Stimulated activated CD4-positive, alpha-beta T cell treated with anti-CD3 and anti-CD28 coated beads, TNF-alpha, amount 100 ng/mL, for 48 hours (primary cell): ENCODE results near the gene LSM12.
"Not testable (repeated sequence)": the region's sequence is repeated elsewhere in the genome, so short reads cannot be mapped to it uniquely, and the experiment has no call there.

ENCODE experiments used
- DNase-seq, 3 donors: peaks; one replicate each; pipeline ENCODE4 v3.0.0-alpha.2; 2020; ENCODE audit warnings: low read depth in 3 of 3

LSM12 gene

GRCh38 chr17:44066204-44066930 lies at the start of gene LSM12:
LSM12 (minus strand) TSS chr17:44066671; CDS start chr17:44066587, 84 bp downstream.
- peak; percentile 83 to 86 (median 85) for DNase-seq

GRCh38 chr17:44115585-44116415 lies 49.3 kb upstream of the LSM12 start:
- DNase-seq, result no peak

DNA sequence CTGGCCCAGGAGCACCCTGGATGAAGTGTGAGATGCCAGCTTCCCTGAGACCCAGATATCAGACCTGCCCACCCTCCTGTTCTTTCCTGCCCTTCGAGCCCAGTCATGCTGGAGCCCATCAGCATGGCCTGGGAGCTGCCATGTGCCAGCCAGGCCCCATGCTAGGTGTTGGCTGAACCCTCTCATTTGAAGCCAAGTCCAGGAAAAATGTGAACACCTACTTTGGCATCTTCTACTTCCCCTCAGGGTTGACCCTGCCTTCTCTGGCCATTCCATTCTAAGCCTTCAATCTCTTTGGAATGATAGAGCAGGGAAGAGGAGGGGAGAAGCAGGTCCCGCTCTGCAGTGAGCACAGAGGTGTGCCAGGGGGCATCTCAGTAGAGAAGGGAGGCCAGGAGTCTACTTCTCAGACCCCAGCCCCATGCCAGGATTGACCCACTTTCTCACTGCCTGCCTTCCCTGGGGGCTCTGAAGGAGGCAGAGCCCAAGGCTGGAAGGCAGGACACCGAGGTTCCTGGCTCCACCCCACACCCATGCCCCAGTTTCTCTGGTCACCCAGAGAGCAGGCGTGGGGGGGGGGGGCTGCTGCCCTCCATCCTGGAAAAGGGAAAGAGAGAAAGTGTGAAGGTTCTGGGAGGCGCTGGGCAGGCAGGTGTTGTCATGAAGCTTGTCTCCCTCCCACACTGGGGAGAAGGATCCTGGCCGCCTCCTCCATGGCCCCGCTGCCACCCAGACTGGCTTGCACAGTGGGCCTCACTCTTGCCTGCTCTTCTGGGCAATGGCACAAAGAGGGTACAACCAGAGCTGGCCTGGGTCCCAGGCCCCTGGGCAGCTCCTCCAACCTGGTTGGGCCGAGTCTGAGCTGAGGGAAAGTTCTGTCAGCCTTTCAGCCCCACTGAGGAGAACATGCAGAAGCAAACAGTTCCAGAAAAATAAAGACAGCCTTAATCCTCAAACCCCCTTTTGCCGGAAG lies 47.7 kb upstream of the LSM12 start:
- no peak for DNase-seq

- DNase-seq, result no peak
These were observed 46.9 kb upstream of the LSM12 start for GRCh38 chr17:44113382-44113781.

- DNase-seq, result no peak
These were observed 46.1 kb upstream of the LSM12 start for GRCh38 chr17:44112284-44113280.

DNA sequence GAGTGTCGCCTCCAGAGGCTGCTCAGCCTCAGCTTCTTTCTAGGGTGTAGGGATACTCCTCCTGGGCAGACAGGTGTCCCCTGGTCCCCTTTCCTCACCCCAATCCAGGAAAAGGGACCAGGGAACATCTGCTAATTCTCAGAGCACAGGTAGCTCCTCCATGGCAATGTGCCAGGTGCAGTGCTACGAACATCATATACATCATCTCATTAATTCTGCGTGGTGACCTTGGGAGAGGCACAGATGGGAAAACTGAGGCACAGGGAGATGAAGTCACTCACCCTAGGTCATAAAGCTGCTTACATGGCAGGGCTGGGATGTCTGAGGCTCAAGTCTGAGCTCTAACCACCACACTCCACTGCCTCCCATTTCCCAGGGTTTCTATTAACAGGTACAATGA lies 45.3 kb upstream of the LSM12 start:
- no peak for DNase-seq

- DNase-seq, result peak; percentile 17 to 43 (median 32)
These were observed 44.6 kb upstream of the LSM12 start for GRCh38 chr17:44110823-44111633.

DNA sequence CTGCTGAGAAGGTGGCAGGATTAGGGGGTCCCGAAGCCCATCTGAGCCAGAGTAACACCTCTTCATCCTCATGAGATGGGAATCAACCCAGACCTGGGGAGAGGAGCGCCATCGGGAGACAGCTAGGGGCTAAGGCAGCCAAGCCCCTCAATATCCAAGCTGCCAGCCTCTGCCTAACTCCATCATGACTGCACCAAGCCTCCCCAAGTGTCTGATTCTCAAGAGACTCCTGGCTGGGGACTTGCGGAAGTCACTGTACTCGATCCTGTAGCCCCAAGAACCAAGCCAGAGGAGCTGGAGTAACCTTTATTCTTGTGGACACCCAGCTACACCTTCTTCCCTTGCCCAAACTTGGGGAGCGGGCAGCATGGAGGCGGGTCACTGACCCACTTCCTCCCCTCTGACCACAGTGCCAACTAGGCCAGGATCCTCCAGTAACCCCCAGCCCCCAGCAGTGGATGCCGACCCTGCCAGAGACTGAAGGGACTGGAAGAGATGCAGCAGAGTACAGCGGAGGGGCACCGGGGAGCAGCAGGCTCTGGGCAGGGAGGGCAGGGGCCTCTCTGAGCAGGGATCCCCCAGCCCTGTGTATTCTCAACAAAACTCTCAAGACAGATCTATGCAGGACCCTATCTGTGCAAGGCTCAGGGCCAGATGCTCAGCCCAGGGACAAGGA lies 43.7 kb upstream of the LSM12 start:
- DNase-seq, result no peak

- DNase-seq, result no peak
These were observed 42.8 kb upstream of the LSM12 start for GRCh38 chr17:44109312-44109630.

DNA sequence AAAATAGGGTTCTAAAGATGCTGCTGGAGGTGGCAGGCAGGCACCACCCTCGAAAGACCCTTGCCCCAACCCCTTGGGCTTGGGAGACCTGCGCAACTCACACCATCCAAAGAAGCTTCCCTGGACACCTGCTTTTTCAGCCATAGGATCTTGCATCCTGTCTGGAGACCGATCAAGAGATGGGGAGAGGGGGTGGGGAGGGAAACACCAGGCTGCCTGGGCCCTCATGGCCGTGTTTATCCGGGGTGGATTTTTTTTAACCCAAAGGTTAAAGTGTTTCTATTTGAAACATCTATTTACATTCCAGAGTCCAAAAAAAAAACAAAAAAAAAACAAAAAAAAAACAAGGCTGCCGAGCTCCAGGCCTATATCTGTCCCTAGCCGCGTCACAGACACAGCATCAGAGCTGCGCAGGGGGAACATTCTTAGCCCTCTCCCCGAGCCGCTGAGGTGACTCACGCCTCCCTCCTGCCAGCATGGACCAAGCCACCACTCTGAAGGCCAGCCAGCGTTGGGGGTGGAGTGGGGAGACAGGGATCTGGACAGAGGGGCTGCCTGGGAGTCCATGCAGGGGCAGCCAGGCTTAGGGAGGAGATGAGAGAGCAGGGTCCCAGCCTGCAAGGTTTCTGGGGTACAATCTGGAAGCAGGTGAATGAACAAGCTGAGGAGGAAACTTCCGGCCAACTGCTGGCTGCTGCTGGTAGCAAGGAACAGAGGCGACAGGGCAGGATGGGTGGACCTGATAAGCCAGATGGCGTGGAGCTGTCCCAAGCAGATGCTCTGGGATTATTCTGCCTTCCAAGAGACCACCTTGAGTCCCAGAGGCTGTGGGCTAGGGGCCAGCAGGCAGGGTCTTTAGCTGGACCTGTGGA lies 42.2 kb upstream of the LSM12 start:
- no peak for DNase-seq

- no peak for DNase-seq
These were observed 40.3 kb upstream of the LSM12 start for GRCh38 chr17:44106801-44107200.

DNA sequence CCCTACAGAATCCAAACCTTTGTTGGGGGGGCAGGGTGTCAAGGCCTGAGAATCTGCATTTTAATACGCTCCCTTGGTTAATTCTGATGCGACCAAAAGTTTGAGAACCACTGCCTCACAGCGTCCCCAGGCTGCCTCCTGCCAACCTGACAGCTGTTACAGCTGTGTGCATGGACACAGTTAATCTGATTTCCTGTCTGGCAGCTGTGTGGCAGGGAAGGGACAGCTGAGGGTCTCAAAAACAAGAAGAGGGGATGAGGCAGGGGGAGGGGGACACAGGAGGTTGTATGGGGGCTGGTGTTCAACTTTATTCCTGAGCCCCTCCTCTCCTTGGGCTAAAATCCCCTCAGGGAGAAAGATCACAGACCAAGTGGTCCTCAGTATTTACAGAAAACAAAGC lies 39.5 kb upstream of the LSM12 start:
- no peak for DNase-seq

DNA sequence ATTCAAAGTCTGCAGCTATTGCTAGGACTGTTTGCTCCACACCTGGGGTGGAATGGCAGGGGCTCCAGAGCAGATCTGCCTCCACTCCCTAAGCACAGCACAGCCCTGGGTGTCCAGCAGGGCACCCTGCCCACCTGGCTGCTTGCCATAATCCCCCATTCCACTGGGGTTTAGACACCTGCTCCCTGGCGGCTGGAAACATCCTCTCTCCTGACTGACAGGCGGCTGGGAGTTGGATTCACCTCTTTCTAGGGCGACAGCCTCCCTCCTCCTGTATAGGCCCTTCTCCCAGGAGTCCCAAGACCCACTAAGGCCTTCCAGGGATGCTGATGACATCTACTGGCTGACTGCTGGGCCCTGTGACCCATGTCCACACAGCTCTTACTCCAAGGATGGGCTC lies 39.0 kb upstream of the LSM12 start:
- no peak for DNase-seq

DNA sequence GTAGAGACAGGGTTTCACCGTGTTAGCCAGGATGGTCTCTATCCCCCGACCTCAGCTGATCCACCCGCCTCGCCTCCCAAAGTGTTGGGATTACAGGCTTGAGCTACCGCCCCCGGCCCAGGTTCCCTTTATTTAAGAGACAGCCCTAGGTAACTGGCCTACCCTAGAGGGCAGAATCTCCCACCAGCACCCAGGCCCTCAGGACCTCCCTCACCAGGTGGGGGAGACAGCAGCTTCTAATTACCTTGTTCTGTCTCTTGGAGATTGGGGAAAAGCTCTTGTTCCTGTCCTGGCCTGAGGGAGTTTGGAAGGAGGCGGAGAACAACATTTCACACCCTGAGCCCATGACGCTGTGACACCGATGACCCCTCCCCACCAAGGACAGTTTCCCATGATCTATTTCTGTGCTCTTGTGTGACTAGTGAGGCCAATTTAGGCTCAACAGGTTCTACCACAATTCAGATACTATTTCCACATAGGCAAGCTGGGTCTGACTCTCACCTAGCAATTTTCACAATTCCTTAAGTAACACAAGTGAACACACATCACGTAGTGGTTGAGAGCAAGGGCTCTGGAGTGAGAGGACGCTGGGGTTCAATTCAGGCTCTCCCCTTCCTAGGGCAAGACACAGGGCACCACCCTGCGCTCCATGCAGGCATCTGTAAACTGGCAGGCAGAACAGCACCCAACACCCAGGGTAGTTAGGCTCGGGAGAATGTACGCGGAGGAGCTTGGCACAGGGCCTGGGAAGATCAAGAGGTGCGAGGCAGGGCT lies 36.6 kb upstream of the LSM12 start:
- no peak for DNase-seq

DNA sequence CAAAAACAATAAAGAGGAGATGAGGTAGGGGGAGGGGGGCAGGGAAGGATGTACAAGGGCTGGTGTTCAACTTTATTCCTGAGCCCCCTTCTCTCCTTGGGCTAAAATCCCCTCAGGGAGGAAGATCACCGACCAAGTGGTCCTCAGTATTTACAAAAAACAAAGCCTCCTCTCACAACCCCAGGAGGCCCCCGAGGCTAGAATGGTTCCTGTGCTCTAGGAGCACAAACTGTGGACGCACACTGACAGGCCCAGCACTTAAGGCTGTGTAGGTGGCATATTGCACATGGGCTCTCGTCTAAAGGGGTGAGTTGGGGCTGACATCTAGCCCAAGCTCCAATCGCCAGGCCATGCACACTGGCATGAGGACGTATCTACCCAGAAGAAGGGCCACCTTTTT lies 35.4 kb upstream of the LSM12 start:
- DNase-seq, result not testable (repeated sequence)

GRCh38 chr17:44097110-44097958 lies 30.9 kb upstream of the LSM12 start:
- no peak for DNase-seq
